Sigmoid colon (tissue), 7 donors: ENCODE results near the gene NAALAD2. TPM values are rescaled to one million over a fixed set of nuclear protein-coding genes. Genes with fewer than 3 reads are reported as not detected.

Experiments
- DNase-seq: peaks from one replicate; pipeline ENCODE4 v3.0.0-alpha.2; 2019
- H3K27ac ChIP-seq, 4 donors: fragments of 200-600 bp; sonication (generic); one replicate each; pipeline ENCODE4 v1.5.1; 2016 to 2019; ENCODE audit warnings: mild to moderate bottlenecking in 1 of 4
- H3K27me3 ChIP-seq, 3 donors: fragments of 200-600 bp; sonication (generic); one replicate each; pipeline ENCODE4 v1.5.1; 2019; ENCODE audit warnings: mild to moderate bottlenecking in 1 of 3
- H3K36me3 ChIP-seq, 4 donors: fragments of 200-600 bp; sonication (generic); one replicate each; pipeline ENCODE4 v1.5.1; 2016 to 2019
- H3K4me1 ChIP-seq, 4 donors: fragments of 200-600 bp; sonication (generic); one replicate each; pipeline ENCODE4 v1.5.1; 2017 to 2019
- H3K4me3 ChIP-seq, 4 donors: fragments of 200-600 bp; sonication (generic); one replicate each; pipeline ENCODE4 v1.5.1; 2017 to 2019; ENCODE audit warnings: mild to moderate bottlenecking in 2 of 4, moderate library complexity in 1 of 4
- H3K9me3 ChIP-seq, 4 donors: fragments of 200-600 bp in 3 of 4; sonication (generic) in 3 of 4; one replicate each; pipeline versions ENCODE4 v1.5.1 to v1.6.1; 2013 to 2019
- CTCF ChIP-seq, 4 experiments: fragments of 450-650 bp in 3 of 4; fragments of 200-600 bp in 1 of 4; IDR thresholded peaks; one replicate each; pipeline ENCODE4 v1.5.1; 2016 to 2019; ENCODE audit warnings: antibody characterized with exemption in 4 of 4, mild to moderate bottlenecking in 3 of 4, moderate library complexity in 2 of 4
- EP300 ChIP-seq, 4 donors: sonication (generic); formaldehyde crosslinking; IDR thresholded peaks; one replicate each; pipeline ENCODE4 v1.6.1; 2017; ENCODE audit warnings: antibody characterized with exemption in 4 of 4
- POLR2A ChIP-seq, 2 donors: fragments of 450-650 bp; IDR thresholded peaks; one replicate each; pipeline ENCODE4 v1.6.1; 2016; ENCODE audit warnings: antibody characterized with exemption in 2 of 2, mild to moderate bottlenecking in 2 of 2, moderate library complexity in 2 of 2
- POLR2AphosphoS5 ChIP-seq, 4 donors: sonication (generic); formaldehyde crosslinking; IDR thresholded peaks; one replicate each; pipeline ENCODE4 v1.6.1; 2017; ENCODE audit warnings: antibody characterized with exemption in 4 of 4
- WGBS, 2 donors: extraction: QIAGEN DNeasy Blood & Tissue Kit; methylation state at CpG; one replicate each; pipeline ENCODE4 v1.1.7; 2013; 5-methylcytosine and 5-hydroxymethylcytosine counted together
- intact Hi-C: fragments of 100-400 bp; cut with DNase I; formaldehyde crosslinking; loops from one replicate; pipeline ENCODE4 v1.15.1; 2023
- polyA plus RNA-seq, 3 donors: library from polyadenylated mRNA; stranded (reverse); fragments of 200-250 nt; gene quantifications; one replicate each; pipeline ENCODE4 v1.2.3, GENCODE V29; 2013
- total RNA-seq, 4 donors: library from RNA; depleted of rRNA; stranded (reverse); fragments of >200 nt; gene quantifications; one replicate each; pipeline ENCODE4 v1.1.0, GENCODE V29; 2016
- donor health status: healthy with polysubstance abuse.
- donor health status: Bipolar disorder and iron deficiency.
- donor health status: healthy.

The NAALAD2 gene
- total and polyA plus RNA-seq, 7 donors: 0.31 to 3.9 (median 3.6) TPM; not detected in 2

GRCh38 chr11:90120191-90120590, 14.3 kb upstream of the NAALAD2 start:
- no peak for DNase-seq
- H3K4me1 ChIP-seq: no peaks in the 10 kb centered on the region
- H3K36me3 ChIP-seq: no peaks in the 10 kb centered on the region
- no peak overlapping the region for H3K4me3 ChIP-seq
- no peak overlapping the region for H3K27ac ChIP-seq
- WGBS, 2 donors: 95% methylated on average over 4 of the region's 4 CpGs
- intact Hi-C loops: no loop called here
- H3K9me3 ChIP-seq: no peaks in the 10 kb centered on the region
- no peaks in the 10 kb centered on the region for H3K27me3 ChIP-seq
- TF ChIP-seq POLR2A (IDR thresholded peaks at IDR 0.05) (no peak), EP300 (IDR thresholded peaks at IDR 0.05) (no peak), POLR2AphosphoS5 (IDR thresholded peaks at IDR 0.05) (no peak), CTCF (IDR thresholded peaks at IDR 0.05) (no peak)

GRCh38 chr11:90124371-90124770, 10.1 kb upstream of the NAALAD2 start:
- no peaks in the 10 kb centered on the region for H3K9me3 ChIP-seq
- H3K27ac ChIP-seq: no peak overlapping the region
- TF ChIP-seq POLR2A (IDR thresholded peaks at IDR 0.05): no peak
- no peak for TF ChIP-seq POLR2AphosphoS5 (IDR thresholded peaks at IDR 0.05)
- no peak for TF ChIP-seq EP300 (IDR thresholded peaks at IDR 0.05)
- no peak for TF ChIP-seq CTCF (IDR thresholded peaks at IDR 0.05)
- H3K4me1 ChIP-seq: no peaks in the 10 kb centered on the region
- no peak overlapping the region for H3K4me3 ChIP-seq
- intact Hi-C loops: no loop called here
- WGBS, 2 donors: 36 to 57% methylated on average over 1 of the region's 1 CpG
- H3K27me3 ChIP-seq: no peaks in the 10 kb centered on the region
- H3K36me3 ChIP-seq: no peaks in the 10 kb centered on the region
- DNase-seq: no peak

GRCh38 chr11:90124946-90125345, 9.5 kb upstream of the NAALAD2 start:
- no peak for TF ChIP-seq CTCF (IDR thresholded peaks at IDR 0.05)
- TF ChIP-seq POLR2AphosphoS5 (IDR thresholded peaks at IDR 0.05): no peak
- TF ChIP-seq EP300 (IDR thresholded peaks at IDR 0.05): no peak
- TF ChIP-seq POLR2A (IDR thresholded peaks at IDR 0.05): no peak
- Histone ChIP-seq H3K27ac (no peak overlapping the region), H3K4me1 (no peaks in the 10 kb centered on the region), H3K36me3 (no peaks in the 10 kb centered on the region), H3K4me3 (no peak overlapping the region), H3K9me3 (no peaks in the 10 kb centered on the region), H3K27me3 (no peaks in the 10 kb centered on the region)
- WGBS, 2 donors: 68 to 87% methylated on average over 3 of the region's 3 CpGs
- intact Hi-C loops: no loop called here
- no peak for DNase-seq

- peak overlapping the region; percentile 42 to 54 (median 48) for H3K4me3 ChIP-seq
- WGBS, 2 donors: 33 to 40% methylated on average over 11 of the region's 11 CpGs
- no peak for TF ChIP-seq POLR2AphosphoS5 (IDR thresholded peaks at IDR 0.05)
- TF ChIP-seq EP300 (IDR thresholded peaks at IDR 0.05): no peak
- no peak for TF ChIP-seq CTCF (IDR thresholded peaks at IDR 0.05)
- no peak for TF ChIP-seq POLR2A (IDR thresholded peaks at IDR 0.05)
- peak overlapping the region; percentile 23 to 56 (median 32) for H3K27ac ChIP-seq
- H3K4me1 ChIP-seq: peaks cover 0 to 6% (median 3%) of the 10 kb centered on the region in 4 donors
- no peak for DNase-seq
- no peaks in the 10 kb centered on the region for H3K9me3 ChIP-seq
- no peaks in the 10 kb centered on the region for H3K27me3 ChIP-seq
- intact Hi-C loops: no loop called here
- no peaks in the 10 kb centered on the region for H3K36me3 ChIP-seq
These were observed 644 bp upstream of the NAALAD2 start for GRCh38 chr11:90133560-90134477.
